Measurements from ENCODE around the gene CFLAR. TPM values are rescaled to one million over a fixed set of nuclear protein-coding genes. Genes with fewer than 3 reads are reported as not detected.

The CFLAR gene
- polyA plus RNA-seq, 1 of the 3 experiments (the other 2 are of a cell fraction) = 23.7 TPM

- CTCF ChIA-PET = interaction anchor here (0.9 to 1.0 kb wide), 2 partner anchors 12 to 30 kb away, joined by 3 to 4 read pairs; partner anchors contain the start of gene CFLAR
Measured at GRCh38 chr2:201128033-201128432, 12.1 kb downstream of the CFLAR start.

GRCh38 chr2:201128933-201129505, 13.1 kb downstream of the CFLAR start:
- Histone ChIP-seq H3K79me2 (ENCODE audit: insufficient read depth) (peaks cover 96% of the 10 kb centered on the region), H3F3A (replicated peaks; ENCODE audit: insufficient read depth) (peaks cover 45% of the 10 kb centered on the region), H3K9me2 (no peaks in the 10 kb centered on the region), H3K27ac (ENCODE audit: low read depth in 2 of 2, low read length in 1 of 2) (peak overlapping the region; percentile 41 to 96; a peak in 3 of 4 replicates), H3K4me2 (peak overlapping the region; percentile 60), H3K9ac (peak overlapping the region; percentile 75), H3K9me3 (no peaks in the 10 kb centered on the region), H3K36me3 (replicated peaks in 1 of 2; ENCODE audit: control insufficient read depth in 1 of 2, insufficient read depth in 2 of 2, low read length in 1 of 2) (peaks cover 3 to 11% of the 10 kb centered on the region in 2 experiments), H2AFZ (ENCODE audit: low read depth) (peak overlapping the region; percentile 39; the same call in 1 of the 2 replicates), H3K27me3 (ENCODE audit: insufficient read depth) (no peaks in the 10 kb centered on the region), H4K20me1 (ENCODE audit: insufficient read depth) (no peaks in the 10 kb centered on the region), H3K4me1 (ENCODE audit: control insufficient read depth in 1 of 2, insufficient read depth in 2 of 2, low read depth in 1 of 2, low read length in 1 of 2) (peaks cover 24 to 65% of the 10 kb centered on the region in 2 experiments), H3K4me3 (ENCODE audit: low read depth in 2 of 2, low read length in 1 of 2) (peak overlapping the region in 1 of 2 experiments; percentile 44; a peak in 1 of 4 replicates)
- ChIA-PET POLR2A (interaction anchor here (1.0 kb wide), 1 partner anchor 12 kb away, joined by 3 read pairs; no protein-coding TSS in a partner anchor), CTCF (interaction anchor here (0.9 to 1.5 kb wide), 3 partner anchors 13 to 29 kb away, joined by 3 to 4 read pairs (median 4); partner anchors contain the start of gene CFLAR)
- TF ChIP-seq EZH2phosphoT487 (IDR thresholded peaks at IDR 0.05; ENCODE audit: borderline replicate concordance, low read depth) (no peak), FOSL2 (IDR thresholded peaks at IDR 0.05; ENCODE audit: borderline replicate concordance, low read depth) (no peak), TEAD4 (IDR thresholded peaks at IDR 0.05; ENCODE audit: borderline replicate concordance, insufficient read depth) (no peak), POLR2AphosphoS5 (IDR thresholded peaks at IDR 0.05; ENCODE audit: low read depth, low read length) (peak; percentile 22; the same call in 1 of the 2 replicates), MAX (IDR thresholded peaks at IDR 0.05; ENCODE audit: low read depth) (peak; percentile 63; the same call in 1 of the 2 replicates), RXRA (IDR thresholded peaks at IDR 0.05; ENCODE audit: borderline replicate concordance, low read depth) (no peak), NFIC (IDR thresholded peaks at IDR 0.05; ENCODE audit: borderline replicate concordance) (no peak), TAF1 (IDR thresholded peaks at IDR 0.05; ENCODE audit: borderline replicate concordance, low read depth, low read length) (no peak), GABPA (IDR thresholded peaks at IDR 0.05; ENCODE audit: low read depth) (no peak), REST (IDR thresholded peaks at IDR 0.05; ENCODE audit: low read depth, low read length) (no peak), GATA2 (CRISPR knock-in tag; IDR thresholded peaks at IDR 0.05) (no peak), USF2 (IDR thresholded peaks at IDR 0.05; ENCODE audit: borderline replicate concordance, low read depth, low read length) (no peak), EP300 (IDR thresholded peaks at IDR 0.05; ENCODE audit: borderline replicate concordance in 1 of 2, low read depth in 1 of 2, low read length in 1 of 2) (no peak), RCOR1 (IDR thresholded peaks at IDR 0.05; ENCODE audit: low read length) (no peak), RAD21 (IDR thresholded peaks at IDR 0.05; ENCODE audit: low read length) (no peak), PBX3 (IDR thresholded peaks at IDR 0.05) (0 out of 2 replicates have a peak, but pooled peaks have one; percentile 2), YY1 (IDR thresholded peaks at IDR 0.05; ENCODE audit: low read depth) (no peak), RFX5 (IDR thresholded peaks at IDR 0.05; ENCODE audit: low read length) (no peak)
- DNase-seq = no peak
- 39% methylated on average over 4 of the region's 4 CpGs for WGBS (ENCODE audit: low lambda C conversion rate)

More at GRCh38 chr2:201128033-201128432, 12.1 kb downstream of the CFLAR start:
- Histone ChIP-seq H3K27me3 (ENCODE audit: insufficient read depth) (no peaks in the 10 kb centered on the region), H3K9me3 (no peaks in the 10 kb centered on the region), H4K20me1 (ENCODE audit: insufficient read depth) (no peaks in the 10 kb centered on the region), H3K36me3 (replicated peaks in 1 of 2; ENCODE audit: control insufficient read depth in 1 of 2, insufficient read depth in 2 of 2, low read length in 1 of 2) (peaks cover 3 to 5% of the 10 kb centered on the region in 2 experiments), H3K79me2 (ENCODE audit: insufficient read depth) (peaks cover 96% of the 10 kb centered on the region), H3K9ac (peak overlapping the region; percentile 75), H2AFZ (ENCODE audit: low read depth) (no peak overlapping the region), H3K4me3 (ENCODE audit: low read depth in 2 of 2, low read length in 1 of 2) (peak overlapping the region in 1 of 2 experiments; percentile 12; a peak in 1 of 4 replicates), H3K4me1 (ENCODE audit: control insufficient read depth in 1 of 2, insufficient read depth in 2 of 2, low read depth in 1 of 2, low read length in 1 of 2) (peaks cover 24 to 65% of the 10 kb centered on the region in 2 experiments), H3K27ac (ENCODE audit: low read depth in 2 of 2, low read length in 1 of 2) (peak overlapping the region; percentile 53 to 96; a peak in 3 of 4 replicates), H3K9me2 (no peaks in the 10 kb centered on the region), H3F3A (replicated peaks; ENCODE audit: insufficient read depth) (peaks cover 45% of the 10 kb centered on the region), H3K4me2 (peak overlapping the region; percentile 76)
- 77% methylated on average over 1 of the region's 1 CpG for WGBS (ENCODE audit: low lambda C conversion rate)
- POLR2A ChIA-PET = interaction anchor here (1.0 kb wide), 1 partner anchor 12 kb away, joined by 3 read pairs; no protein-coding TSS in a partner anchor
- TF ChIP-seq SIN3A (IDR thresholded peaks at IDR 0.05; ENCODE audit: borderline replicate concordance, low read depth, low read length) (no peak), POLR2AphosphoS5 (IDR thresholded peaks at IDR 0.05; ENCODE audit: low read depth, low read length) (no peak), NRF1 (IDR thresholded peaks at IDR 0.05; ENCODE audit: low read depth, low read length) (no peak), GATA2 (CRISPR knock-in tag; IDR thresholded peaks at IDR 0.05) (no peak), FOXJ3 (CRISPR knock-in tag; IDR thresholded peaks at IDR 0.05) (no peak), MXI1 (IDR thresholded peaks at IDR 0.05; ENCODE audit: low read depth, low read length) (no peak), FOSL2 (IDR thresholded peaks at IDR 0.05; ENCODE audit: borderline replicate concordance, low read depth) (no peak)
- no peak for DNase-seq

Data from SK-N-SH (cell line).